ENCODE data around the gene THBS2.
"Not testable (repeated sequence)": the region's sequence is repeated elsewhere in the genome, so short reads cannot be mapped to it uniquely, and the experiment has no call there.

Gene THBS2

GRCh38 chr6:169271877-169272216 is 18.2 kb upstream of the THBS2 start:
- DNase-seq (ENCODE audit: low spot score) (no peak), FAIRE-seq (no peak)

GRCh38 chr6:169271158-169271876 is 17.7 kb upstream of the THBS2 start:
- no peak for DNase-seq (ENCODE audit: low spot score)
- no peak for FAIRE-seq

GRCh38 chr6:169270077-169270380 is 16.4 kb upstream of the THBS2 start:
- not testable (repeated sequence) for DNase-seq (ENCODE audit: low spot score); FAIRE-seq

- FAIRE-seq, result no peak
- no peak for DNase-seq (ENCODE audit: low spot score)
These were observed 15.8 kb upstream of the THBS2 start for GRCh38 chr6:169269180-169270076.

- no peak for DNase-seq (ENCODE audit: low spot score)
- no peak for FAIRE-seq
These were observed 14.6 kb upstream of the THBS2 start for GRCh38 chr6:169268276-169268675.

GRCh38 chr6:169266746-169267591 is 13.3 kb upstream of the THBS2 start:
- FAIRE-seq, result no peak

GRCh38 chr6:169266261-169266660 is 12.6 kb upstream of the THBS2 start:
- no peak for DNase-seq (ENCODE audit: low spot score)

More at GRCh38 chr6:169266746-169267591, 13.3 kb upstream of the THBS2 start:
- DNase-seq (ENCODE audit: low spot score), result no peak

GRCh38 chr6:169265486-169266131 is 12.0 kb upstream of the THBS2 start:
- no peak for FAIRE-seq

More at GRCh38 chr6:169266261-169266660, 12.6 kb upstream of the THBS2 start:
- FAIRE-seq, result no peak

GRCh38 chr6:169263836-169264608 is 10.4 kb upstream of the THBS2 start:
- peak; percentile 70 for DNase-seq (ENCODE audit: low spot score)
- FAIRE-seq, result no peak

More at GRCh38 chr6:169265486-169266131, 12.0 kb upstream of the THBS2 start:
- no peak for DNase-seq (ENCODE audit: low spot score)

GRCh38 chr6:169263374-169263773 is 9.7 kb upstream of the THBS2 start:
- no peak for DNase-seq (ENCODE audit: low spot score)
- FAIRE-seq, result no peak

GRCh38 chr6:169262602-169263001 is 9.0 kb upstream of the THBS2 start:
- not testable (repeated sequence) for FAIRE-seq; DNase-seq (ENCODE audit: low spot score)

GRCh38 chr6:169256518-169256917 is 2.9 kb upstream of the THBS2 start:
- FAIRE-seq (no peak), DNase-seq (ENCODE audit: low spot score) (no peak)

GRCh38 chr6:169256061-169256460 is 2.4 kb upstream of the THBS2 start:
- no peak for FAIRE-seq
- no peak for DNase-seq (ENCODE audit: low spot score)

- FAIRE-seq (no peak), DNase-seq (ENCODE audit: low spot score) (no peak)
These were observed 2.0 kb upstream of the THBS2 start for GRCh38 chr6:169255643-169256042.

GRCh38 chr6:169254456-169255316 is 1.0 kb upstream of the THBS2 start:
- DNase-seq (ENCODE audit: low spot score), result no peak
- no peak for FAIRE-seq

- FAIRE-seq (no peak), DNase-seq (ENCODE audit: low spot score) (no peak)
These were observed 999 bp downstream of the THBS2 start for GRCh38 chr6:169252505-169253189.

- no peak for DNase-seq (ENCODE audit: low spot score)
- no peak for FAIRE-seq
These were observed 1.7 kb downstream of the THBS2 start for GRCh38 chr6:169251822-169252504.

- DNase-seq (ENCODE audit: low spot score) (no peak), FAIRE-seq (no peak)
These were observed 2.3 kb downstream of the THBS2 start for GRCh38 chr6:169251371-169251802.
